Measurements from ENCODE around the gene INSRR. TPM values are rescaled to one million over a fixed set of nuclear protein-coding genes. Genes with fewer than 3 reads are reported as not detected.

The INSRR gene
- total RNA-seq, 1 experiment from 2014 or later, result not detected

DNA sequence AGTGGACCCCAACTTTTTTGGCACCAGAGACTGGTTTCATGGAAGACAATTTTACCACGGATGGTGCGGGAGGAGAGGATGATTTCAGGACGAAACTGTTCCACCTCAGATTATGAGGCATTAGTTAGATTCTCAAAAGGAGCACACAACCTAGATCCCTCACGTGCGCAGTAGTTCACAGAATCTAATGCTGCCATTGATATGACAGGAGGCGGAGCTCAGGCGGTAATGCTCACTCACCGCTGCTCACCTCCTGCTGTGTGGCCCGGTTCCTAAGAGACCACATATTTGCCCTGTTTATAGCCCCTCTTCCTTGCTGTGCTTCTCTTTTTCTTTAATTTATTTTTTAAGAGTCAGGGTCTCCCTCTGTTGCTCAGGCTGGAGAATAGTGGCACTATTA lies 6.3 kb upstream of the INSRR start:
- Histone ChIP-seq H3K4me3 (no peak overlapping the region), H3K27ac (no peak overlapping the region), H3K4me2 (no peak overlapping the region), H3K4me1 (replicated peaks; ENCODE audit: insufficient read depth) (peaks cover 5% of the 10 kb centered on the region), H2AFZ (no peak overlapping the region), H3K36me3 (ENCODE audit: low read depth) (no peaks in the 10 kb centered on the region), H4K20me1 (ENCODE audit: insufficient read depth) (no peaks in the 10 kb centered on the region), H3F3A (ENCODE audit: insufficient read depth, low read depth) (peaks cover 4% of the 10 kb centered on the region; the same call in 1 of the 2 replicates), H3K27me3 (ENCODE audit: insufficient read depth, low read depth) (peaks cover 20% of the 10 kb centered on the region), H3K79me2 (ENCODE audit: low read depth) (no peaks in the 10 kb centered on the region), H3K9me2 (ENCODE audit: insufficient read depth) (no peaks in the 10 kb centered on the region), H3K9me3 (ENCODE audit: insufficient read depth, low read depth) (no peaks in the 10 kb centered on the region)
- BruUV-seq (replicated peaks), result no TSS peak
- no peak for TF ChIP-seq EZH2 (IDR thresholded peaks at IDR 0.05; ENCODE audit: low read depth)
- TF ChIP-seq, protein P1, sequence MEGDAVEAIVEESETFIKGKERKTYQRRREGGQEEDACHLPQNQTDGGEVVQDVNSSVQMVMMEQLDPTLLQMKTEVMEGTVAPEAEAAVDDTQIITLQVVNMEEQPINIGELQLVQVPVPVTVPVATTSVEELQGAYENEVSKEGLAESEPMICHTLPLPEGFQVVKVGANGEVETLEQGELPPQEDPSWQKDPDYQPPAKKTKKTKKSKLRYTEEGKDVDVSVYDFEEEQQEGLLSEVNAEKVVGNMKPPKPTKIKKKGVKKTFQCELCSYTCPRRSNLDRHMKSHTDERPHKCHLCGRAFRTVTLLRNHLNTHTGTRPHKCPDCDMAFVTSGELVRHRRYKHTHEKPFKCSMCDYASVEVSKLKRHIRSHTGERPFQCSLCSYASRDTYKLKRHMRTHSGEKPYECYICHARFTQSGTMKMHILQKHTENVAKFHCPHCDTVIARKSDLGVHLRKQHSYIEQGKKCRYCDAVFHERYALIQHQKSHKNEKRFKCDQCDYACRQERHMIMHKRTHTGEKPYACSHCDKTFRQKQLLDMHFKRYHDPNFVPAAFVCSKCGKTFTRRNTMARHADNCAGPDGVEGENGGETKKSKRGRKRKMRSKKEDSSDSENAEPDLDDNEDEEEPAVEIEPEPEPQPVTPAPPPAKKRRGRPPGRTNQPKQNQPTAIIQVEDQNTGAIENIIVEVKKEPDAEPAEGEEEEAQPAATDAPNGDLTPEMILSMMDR (conservative IDR thresholded peaks at IDR 0.05), result no peak
- ChIA-PET CTCF (no interaction called here), POLR2A (ENCODE audit: unreplicated experiment) (no interaction called here)
- no peak for DNase-seq
- intact Hi-C loops (cut with micrococcal nuclease; ENCODE audit: unreplicated experiment), result no loop called here

DNA sequence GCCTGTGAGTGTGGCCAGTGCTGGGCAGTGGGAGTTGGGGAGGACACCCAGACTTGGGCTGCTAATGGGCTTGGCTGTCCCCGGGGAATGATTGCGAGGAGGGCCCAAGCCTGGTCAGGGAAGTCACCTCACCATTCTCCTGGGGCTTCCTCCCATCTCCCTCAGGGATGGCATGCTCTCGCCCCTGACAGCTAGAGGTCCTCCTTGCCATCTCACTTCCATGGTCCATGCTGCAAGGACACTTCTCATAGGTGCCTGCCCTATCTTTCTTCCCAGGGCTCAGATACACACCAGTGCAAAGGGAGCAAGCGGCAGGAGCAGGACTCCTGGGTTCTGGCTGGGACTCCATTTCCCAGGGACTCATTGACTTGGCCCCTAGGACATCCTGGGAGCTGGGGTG lies 5.9 kb upstream of the INSRR start:
- H3K27ac ChIP-seq, result no peak overlapping the region
- no TSS peak for BruUV-seq (replicated peaks)
- H3K4me1 ChIP-seq (replicated peaks; ENCODE audit: insufficient read depth), result peaks cover 3% of the 10 kb centered on the region

DNA sequence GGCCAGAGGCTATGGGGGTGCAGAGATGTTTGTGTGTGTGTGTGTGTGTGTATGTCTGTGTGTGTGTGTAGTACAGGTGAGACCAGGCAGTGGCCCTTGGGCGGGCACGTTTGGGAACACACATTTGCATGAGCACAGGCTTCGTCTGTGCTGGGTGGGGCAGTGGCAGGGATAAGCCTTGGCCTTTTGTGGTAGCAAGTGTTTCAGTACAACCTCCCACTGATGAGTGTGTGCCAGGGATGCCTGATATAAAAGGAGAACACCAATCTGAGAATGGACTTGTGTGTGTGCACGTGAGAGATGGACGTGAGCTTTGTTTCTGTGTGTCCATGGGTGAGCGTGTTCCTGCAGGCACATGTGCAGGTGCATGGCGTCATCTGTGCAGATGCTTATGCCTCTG lies 4.7 kb upstream of the INSRR start:
- no TSS peak for BruUV-seq (replicated peaks)
- H3K27me3 ChIP-seq (ENCODE audit: insufficient read depth, low read depth), result peaks cover 36% of the 10 kb centered on the region
- no peaks in the 10 kb centered on the region for H3K36me3 ChIP-seq (ENCODE audit: low read depth)
- intact Hi-C loops (cut with micrococcal nuclease; ENCODE audit: unreplicated experiment), result no loop called here
- TF ChIP-seq EZH2 (IDR thresholded peaks at IDR 0.05; ENCODE audit: low read depth), result no peak
- TF ChIP-seq, protein P1 (conservative IDR thresholded peaks at IDR 0.05), result no peak
- H3K4me1 ChIP-seq (replicated peaks; ENCODE audit: insufficient read depth), result peaks cover 12% of the 10 kb centered on the region
- no peak overlapping the region for H2AFZ ChIP-seq
- POLR2A ChIA-PET (ENCODE audit: unreplicated experiment), result interaction anchor here (0.6 kb wide), 1 partner anchor 35 kb away, joined by 3 read pairs; no protein-coding TSS in a partner anchor
- H3K9me2 ChIP-seq (ENCODE audit: insufficient read depth), result no peaks in the 10 kb centered on the region
- H3K27ac ChIP-seq, result no peak overlapping the region
- no peak for DNase-seq
- H3K9me3 ChIP-seq (ENCODE audit: insufficient read depth, low read depth), result no peaks in the 10 kb centered on the region
- no peak overlapping the region for H3K4me3 ChIP-seq
- no peaks in the 10 kb centered on the region for H3F3A ChIP-seq (ENCODE audit: insufficient read depth, low read depth)
- no peaks in the 10 kb centered on the region for H3K79me2 ChIP-seq (ENCODE audit: low read depth)
- no peak overlapping the region for H3K4me2 ChIP-seq
- H4K20me1 ChIP-seq (ENCODE audit: insufficient read depth), result no peaks in the 10 kb centered on the region
- CTCF ChIA-PET, result no interaction called here

More for the DNA sequence above, 5.9 kb upstream of the INSRR start:
- intact Hi-C loops (cut with micrococcal nuclease; ENCODE audit: unreplicated experiment), result no loop called here
- no peak overlapping the region for H2AFZ ChIP-seq
- no peak overlapping the region for H3K4me3 ChIP-seq
- ChIA-PET POLR2A (ENCODE audit: unreplicated experiment) (no interaction called here), CTCF (no interaction called here)
- H3K9me2 ChIP-seq (ENCODE audit: insufficient read depth), result no peaks in the 10 kb centered on the region
- no peaks in the 10 kb centered on the region for H3K79me2 ChIP-seq (ENCODE audit: low read depth)
- H4K20me1 ChIP-seq (ENCODE audit: insufficient read depth), result no peaks in the 10 kb centered on the region
- H3F3A ChIP-seq (ENCODE audit: insufficient read depth, low read depth), result peaks cover under 1% of the 10 kb centered on the region; the same call in 1 of the 2 replicates
- no peaks in the 10 kb centered on the region for H3K9me3 ChIP-seq (ENCODE audit: insufficient read depth, low read depth)
- H3K27me3 ChIP-seq (ENCODE audit: insufficient read depth, low read depth), result peaks cover 25% of the 10 kb centered on the region
- no peak for DNase-seq
- H3K36me3 ChIP-seq (ENCODE audit: low read depth), result no peaks in the 10 kb centered on the region
- TF ChIP-seq, protein P1 (conservative IDR thresholded peaks at IDR 0.05), result no peak
- TF ChIP-seq EZH2 (IDR thresholded peaks at IDR 0.05; ENCODE audit: low read depth), result no peak
- H3K4me2 ChIP-seq, result no peak overlapping the region

All from PC-9 (cell line).